ENCODE results near the gene TSSK3. TPM values are rescaled to one million over a fixed set of nuclear protein-coding genes. Genes with fewer than 3 reads are reported as not detected.

The TSSK3 gene
- total and polyA plus RNA-seq, 2 of the 8 experiments (the other 6 are each of a cell fraction or from before 2014, with no cell fraction given): 1.2 TPM

DNA sequence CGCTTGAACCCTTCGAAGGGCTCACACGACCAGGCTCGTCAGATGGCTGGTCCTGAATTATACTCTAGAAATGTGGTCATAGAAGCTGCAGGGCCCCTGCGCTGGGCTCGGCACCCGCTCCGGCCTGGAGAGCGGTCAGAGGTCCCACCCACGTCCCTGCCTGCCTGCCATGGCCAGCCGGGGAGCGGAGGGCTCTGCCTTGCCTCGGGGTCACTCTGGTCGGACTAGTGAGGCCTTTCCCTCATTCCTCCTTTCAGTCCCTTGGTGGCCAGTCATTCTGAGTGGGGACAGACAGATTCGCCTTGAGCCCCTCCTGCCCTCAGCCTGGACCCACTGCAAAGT, 25.8 kb upstream of the TSSK3 start:
- FAIRE-seq: no peak
- CTCF ChIA-PET (ENCODE audit: partially characterized antibody): interaction anchor here (1.5 to 1.7 kb wide), 2 partner anchors 14 to 21 kb away, joined by 5 read pairs; no protein-coding TSS in a partner anchor
- no peak overlapping the region for H3K56ac ChIP-seq (replicated peaks; ENCODE audit: insufficient read length, low read depth, low read length)
- DNase-seq (ENCODE audit: low read depth in 1 of 2, low spot score in 2 of 2): no peak
- H3K79me1 ChIP-seq (ENCODE audit: low read depth, low read length): peaks cover 2% of the 10 kb centered on the region; the same call in 1 of the 2 replicates
- H4K8ac ChIP-seq (ENCODE audit: extremely low read depth, insufficient read depth, low read length): peak overlapping the region; percentile 22; the same call in 1 of the 2 replicates
- H3K9ac ChIP-seq (replicated peaks in 1 of 4; ENCODE audit: extremely low read depth in 1 of 4, low read depth in 3 of 4, low read length in 3 of 4): no peak overlapping the region
- H3K14ac ChIP-seq (ENCODE audit: insufficient read length): no peak overlapping the region
- H3K23me2 ChIP-seq (ENCODE audit: low read depth, low read length): peaks cover 10% of the 10 kb centered on the region; the same call in 1 of the 2 replicates
- peaks cover 5 to 34% (median 10%) of the 10 kb centered on the region in 4 experiments; a peak in 6 of 8 replicates for H3K36me3 ChIP-seq (ENCODE audit: control insufficient read depth in 2 of 4, insufficient read depth in 4 of 4, low read length in 3 of 4)
- 0 out of 2 replicates have a peak overlapping the region, but pooled peaks have one; percentile 86 for H2BK20ac ChIP-seq (ENCODE audit: low read length)
- H3K27ac ChIP-seq (ENCODE audit: low read depth, low read length): no peak overlapping the region
- H2BK15ac ChIP-seq (ENCODE audit: low read length): peak overlapping the region; percentile 75
- H4K5ac ChIP-seq (ENCODE audit: insufficient read length, low read depth, low read length): no peak overlapping the region
- peak overlapping the region; percentile 78 for H3K18ac ChIP-seq (ENCODE audit: extremely low read depth, low read length)
- peak overlapping the region; percentile 6; the same call in 1 of the 2 replicates for H2AK5ac ChIP-seq (ENCODE audit: low read depth, low read length)
- peak overlapping the region; percentile 4 for H4K91ac ChIP-seq (replicated peaks; ENCODE audit: insufficient read length, low read length)
- H3K4me2 ChIP-seq (ENCODE audit: insufficient read depth in 1 of 2, low read depth in 2 of 2, low read length in 2 of 2): peak overlapping the region; percentile 53 to 73
- peaks cover 0 to 7% (median 2%) of the 10 kb centered on the region in 4 experiments; a peak in 4 of 7 replicates for H3K27me3 ChIP-seq (replicated peaks in 1 of 4; ENCODE audit: control insufficient read depth in 3 of 4, extremely low read depth in 1 of 4, insufficient read depth in 3 of 4, low read length in 3 of 4)
- POLR2A ChIA-PET (ENCODE audit: partially characterized antibody): interaction anchor here (0.7 to 13.4 kb wide), 33 partner anchors 9 to 1756 kb away, joined by 3 to 321 read pairs (median 5); partner anchors contain the start of genes BSDC1, CCDC28B, EIF3I and FAM167B
- no peak overlapping the region; the same call in 1 of the 2 replicates for H2BK5ac ChIP-seq (ENCODE audit: low read depth, low read length)
- 0 out of 2 replicates have a peak overlapping the region, but pooled peaks have one; percentile 62 for H2BK12ac ChIP-seq (ENCODE audit: low read depth, low read length)
- H3K9me3 ChIP-seq (ENCODE audit: insufficient read depth in 2 of 2, low read depth in 1 of 2, low read length in 1 of 2): no peaks in the 10 kb centered on the region
- H3K23ac ChIP-seq (ENCODE audit: insufficient read length): no peak overlapping the region
- no peak overlapping the region for H2BK120ac ChIP-seq (replicated peaks; ENCODE audit: low read depth, low read length)
- peak overlapping the region; percentile 31 to 93 (median 68); a peak in 7 of 8 replicates for H3K4me3 ChIP-seq (ENCODE audit: extremely low read depth in 1 of 4, insufficient read depth in 2 of 4, low read depth in 3 of 4, low read length in 4 of 4)
- H3K4me1 ChIP-seq (replicated peaks in 1 of 4; ENCODE audit: control insufficient read depth in 3 of 4, insufficient read depth in 4 of 4, low read length in 3 of 4): peaks cover 5 to 37% (median 28%) of the 10 kb centered on the region in 4 experiments
- H3K79me2 ChIP-seq (ENCODE audit: control insufficient read depth in 1 of 2, insufficient read depth in 2 of 2, low read length in 2 of 2): peaks cover 4 to 21% of the 10 kb centered on the region in 2 experiments; a peak in 3 of 4 replicates
- no peak overlapping the region for H3K4ac ChIP-seq (replicated peaks; ENCODE audit: insufficient read length, low read depth, low read length)
- H2AFZ ChIP-seq (ENCODE audit: low read length): no peak overlapping the region
- 37% methylated on average over 15 of the region's 15 CpGs; no CpG with 5 or more reads in 1 of the 2 experiments for WGBS, 2 experiments (ENCODE audit: extremely low coverage in 1 of 2, insufficient coverage in 1 of 2, insufficient read length in 1 of 2, insufficient replicate concordance in 2 of 2, low coverage in 1 of 2, low lambda C conversion rate in 2 of 2, missing lambda C conversion rate in 1 of 2)
- peaks cover 9 to 15% of the 10 kb centered on the region in 2 experiments for H4K20me1 ChIP-seq (replicated peaks in 1 of 2; ENCODE audit: control insufficient read depth in 1 of 2, insufficient read depth in 2 of 2, low read length in 2 of 2)
- TF ChIP-seq EGR1 (IDR thresholded peaks at IDR 0.05; ENCODE audit: borderline replicate concordance, low read depth, low read length) (no peak), BACH1 (IDR thresholded peaks at IDR 0.05; ENCODE audit: low read length) (no peak), SRF (IDR thresholded peaks at IDR 0.05; ENCODE audit: low read depth, low read length) (no peak), KDM4A (IDR thresholded peaks at IDR 0.05; ENCODE audit: low read depth, low read length, severe bottlenecking) (no peak)
- TF ChIP-seq, protein P1, sequence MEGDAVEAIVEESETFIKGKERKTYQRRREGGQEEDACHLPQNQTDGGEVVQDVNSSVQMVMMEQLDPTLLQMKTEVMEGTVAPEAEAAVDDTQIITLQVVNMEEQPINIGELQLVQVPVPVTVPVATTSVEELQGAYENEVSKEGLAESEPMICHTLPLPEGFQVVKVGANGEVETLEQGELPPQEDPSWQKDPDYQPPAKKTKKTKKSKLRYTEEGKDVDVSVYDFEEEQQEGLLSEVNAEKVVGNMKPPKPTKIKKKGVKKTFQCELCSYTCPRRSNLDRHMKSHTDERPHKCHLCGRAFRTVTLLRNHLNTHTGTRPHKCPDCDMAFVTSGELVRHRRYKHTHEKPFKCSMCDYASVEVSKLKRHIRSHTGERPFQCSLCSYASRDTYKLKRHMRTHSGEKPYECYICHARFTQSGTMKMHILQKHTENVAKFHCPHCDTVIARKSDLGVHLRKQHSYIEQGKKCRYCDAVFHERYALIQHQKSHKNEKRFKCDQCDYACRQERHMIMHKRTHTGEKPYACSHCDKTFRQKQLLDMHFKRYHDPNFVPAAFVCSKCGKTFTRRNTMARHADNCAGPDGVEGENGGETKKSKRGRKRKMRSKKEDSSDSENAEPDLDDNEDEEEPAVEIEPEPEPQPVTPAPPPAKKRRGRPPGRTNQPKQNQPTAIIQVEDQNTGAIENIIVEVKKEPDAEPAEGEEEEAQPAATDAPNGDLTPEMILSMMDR (IDR thresholded peaks at IDR 0.05; ENCODE audit: control extremely low read depth in 1 of 3, insufficient read depth in 1 of 3, low read depth in 1 of 3, low read length in 3 of 3): no peak

All from H1 (cell line).